Endodermal cell (in vitro differentiated cells): ENCODE measurements around the gene LAMB1. TPM values are rescaled to one million over a fixed set of nuclear protein-coding genes. Genes with fewer than 3 reads are reported as not detected.

Experiments
- DNase-seq: peaks from one replicate; pipeline ENCODE4 v3.0.0-alpha.2; 2017
- H3K27ac ChIP-seq: 2 replicates; pipeline ENCODE4 v1.5.1; 2013; ENCODE audit warnings: mild to moderate bottlenecking, low read depth, low read length, moderate library complexity
- H3K27me3 ChIP-seq: 2 replicates; pipeline ENCODE4 v1.6.1; 2013; ENCODE audit warnings: mild to moderate bottlenecking, low read length, moderate library complexity; ENCODE audit not compliant: insufficient read depth, control insufficient read depth, poor library complexity, severe bottlenecking
- H3K36me3 ChIP-seq: 2 replicates; pipeline ENCODE4 v1.7.0; 2013; ENCODE audit warnings: mild to moderate bottlenecking, low read length, moderate library complexity; ENCODE audit not compliant: control insufficient read depth, insufficient read depth
- H3K4me1 ChIP-seq: one replicate; pipeline ENCODE4 v1.7.0; 2013; ENCODE audit warnings: low read length; ENCODE audit not compliant: control insufficient read depth, insufficient read depth
- H3K4me3 ChIP-seq: 2 replicates; pipeline ENCODE4 v1.5.1; 2013; ENCODE audit warnings: mild to moderate bottlenecking, low read length, moderate library complexity
- H3K9ac ChIP-seq: 2 replicates; pipeline ENCODE4 v1.6.1; 2013; ENCODE audit warnings: mild to moderate bottlenecking, low read length, moderate library complexity; ENCODE audit not compliant: poor library complexity, severe bottlenecking; ENCODE audit errors: extremely low read depth
- H3K9me3 ChIP-seq: 2 replicates; pipeline ENCODE4 v1.6.1; 2013; ENCODE audit warnings: mild to moderate bottlenecking, low read length, moderate library complexity; ENCODE audit not compliant: control insufficient read depth
- H3K27ac Mint-ChIP-seq: 2 replicates; pipeline ENCODE4 v1.8.0; 2020; ENCODE audit warnings: mixed read lengths
- H3K27me3 Mint-ChIP-seq: 2 replicates; pipeline ENCODE4 v1.8.0; 2021; ENCODE audit warnings: mild to moderate bottlenecking, mixed read lengths; ENCODE audit not compliant: insufficient read depth
- H3K36me3 Mint-ChIP-seq: 2 replicates; pipeline ENCODE4 v1.8.0; 2020; ENCODE audit warnings: low read depth, mixed read lengths
- H3K4me1 Mint-ChIP-seq: 2 replicates; pipeline ENCODE4 v1.8.0; 2020; ENCODE audit warnings: mixed read lengths
- H3K4me3 Mint-ChIP-seq: 2 replicates; pipeline ENCODE4 v1.8.0; 2020; ENCODE audit warnings: mild to moderate bottlenecking, moderate library complexity, mixed read lengths
- H3K9me3 Mint-ChIP-seq: 2 replicates; pipeline ENCODE4 v1.8.0; 2020; ENCODE audit warnings: mild to moderate bottlenecking, mixed read lengths
- WGBS, 2 experiments: methylation state at CpG; one replicate each; pipeline versions ENCODE4 v1.1.5 to v1.1.7; 2013; ENCODE audit warnings: missing lambda C conversion rate in 2 of 2, mixed read lengths in 1 of 2; ENCODE audit not compliant: insufficient coverage in 1 of 2, insufficient read length in 1 of 2; 5-methylcytosine and 5-hydroxymethylcytosine counted together
- total RNA-seq, 2 donors: library from RNA; stranded (reverse); fragmentation: NEBNext Ultra II Directional in 1 of 2; extraction: Animal tissue kit (Norgen Biotek cat#: 25700) in 1 of 2; gene quantifications; 2 replicates in 1 of 2; 3 replicates in 1 of 2; pipeline ENCODE4 v1.2.1, GENCODE V29; 2021
- TF ChIP-seq, protein P1 (sequence below): fragments of 200-600 bp; sonication (generic); conservative IDR thresholded peaks from 2 replicates; pipeline ENCODE4 v1.5.0; 2021; ENCODE audit warnings: antibody characterized with exemption, mild to moderate bottlenecking

LAMB1 gene
- total RNA-seq, 2 donors from 2014 or later = 192 to 209 TPM

DNA sequence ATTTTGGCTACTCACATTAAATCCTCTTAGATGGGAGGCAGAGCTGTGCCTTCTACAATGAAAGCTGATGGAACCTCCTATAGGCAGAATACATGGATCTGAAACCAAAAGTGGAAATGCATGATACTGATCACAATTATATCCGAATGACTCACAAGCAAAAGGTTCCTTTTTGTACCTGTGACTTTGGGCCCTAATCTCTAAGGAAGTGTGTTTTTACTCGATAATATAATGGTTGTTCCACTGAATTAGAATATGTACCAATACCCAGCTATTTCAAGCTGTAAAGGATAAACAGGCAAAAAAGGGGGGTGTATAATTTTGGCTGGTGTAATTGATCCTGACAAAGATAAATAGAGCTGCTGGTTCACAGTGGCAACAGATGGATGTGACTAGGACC lies 17.6 kb upstream of the LAMB1 start:
- Histone ChIP-seq H3K4me3 (no peak overlapping the region), H3K36me3 (no peaks in the 10 kb centered on the region), H3K27me3 (no peaks in the 10 kb centered on the region), H3K9ac (no peak overlapping the region), H3K9me3 (no peaks in the 10 kb centered on the region), H3K4me1 (no peaks in the 10 kb centered on the region), H3K27ac (no peak overlapping the region)
- TF ChIP-seq, protein P1, sequence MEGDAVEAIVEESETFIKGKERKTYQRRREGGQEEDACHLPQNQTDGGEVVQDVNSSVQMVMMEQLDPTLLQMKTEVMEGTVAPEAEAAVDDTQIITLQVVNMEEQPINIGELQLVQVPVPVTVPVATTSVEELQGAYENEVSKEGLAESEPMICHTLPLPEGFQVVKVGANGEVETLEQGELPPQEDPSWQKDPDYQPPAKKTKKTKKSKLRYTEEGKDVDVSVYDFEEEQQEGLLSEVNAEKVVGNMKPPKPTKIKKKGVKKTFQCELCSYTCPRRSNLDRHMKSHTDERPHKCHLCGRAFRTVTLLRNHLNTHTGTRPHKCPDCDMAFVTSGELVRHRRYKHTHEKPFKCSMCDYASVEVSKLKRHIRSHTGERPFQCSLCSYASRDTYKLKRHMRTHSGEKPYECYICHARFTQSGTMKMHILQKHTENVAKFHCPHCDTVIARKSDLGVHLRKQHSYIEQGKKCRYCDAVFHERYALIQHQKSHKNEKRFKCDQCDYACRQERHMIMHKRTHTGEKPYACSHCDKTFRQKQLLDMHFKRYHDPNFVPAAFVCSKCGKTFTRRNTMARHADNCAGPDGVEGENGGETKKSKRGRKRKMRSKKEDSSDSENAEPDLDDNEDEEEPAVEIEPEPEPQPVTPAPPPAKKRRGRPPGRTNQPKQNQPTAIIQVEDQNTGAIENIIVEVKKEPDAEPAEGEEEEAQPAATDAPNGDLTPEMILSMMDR = no peak
- H3K36me3 Mint-ChIP-seq = no peaks in the 10 kb centered on the region
- H3K4me1 Mint-ChIP-seq = peaks cover 11% of the 10 kb centered on the region
- peaks cover 1% of the 10 kb centered on the region for H3K27me3 Mint-ChIP-seq
- H3K4me3 Mint-ChIP-seq = no peak overlapping the region
- 96 to 100% methylated on average over 1 of the region's 2 CpGs for WGBS, 2 experiments
- no peaks in the 10 kb centered on the region for H3K9me3 Mint-ChIP-seq
- H3K27ac Mint-ChIP-seq = no peak overlapping the region
- DNase-seq = no peak

DNA sequence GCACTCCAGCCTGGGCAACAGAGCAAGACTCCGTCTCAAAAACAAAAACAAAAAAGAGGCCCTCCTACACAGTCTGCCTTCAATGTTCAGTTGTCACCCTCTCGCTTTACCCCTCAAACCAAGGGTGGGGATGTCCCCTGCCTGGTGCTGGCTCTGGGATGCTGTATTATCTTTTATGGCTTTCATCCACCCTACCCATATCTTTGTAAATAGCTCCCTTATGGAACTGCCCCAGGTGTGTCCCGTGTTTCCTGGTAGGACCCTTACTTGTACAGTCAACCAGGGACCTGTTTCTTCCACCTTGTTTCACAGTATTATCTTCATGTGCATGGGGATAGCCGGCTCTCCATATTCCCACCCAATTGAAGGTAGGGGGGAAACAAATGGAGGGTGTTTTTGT lies 15.7 kb upstream of the LAMB1 start:
- no peaks in the 10 kb centered on the region for H3K36me3 Mint-ChIP-seq
- H3K4me3 ChIP-seq = no peak overlapping the region
- TF ChIP-seq, protein P1 = no peak
- H3K9me3 ChIP-seq = no peaks in the 10 kb centered on the region
- no peaks in the 10 kb centered on the region for H3K4me1 ChIP-seq
- no peak overlapping the region for H3K27ac Mint-ChIP-seq
- H3K27me3 Mint-ChIP-seq = peaks cover 1% of the 10 kb centered on the region
- no peaks in the 10 kb centered on the region for H3K36me3 ChIP-seq
- WGBS, 2 experiments = 89 to 100% methylated on average over 3 of the region's 4 CpGs
- no peak overlapping the region for H3K27ac ChIP-seq
- no peak for DNase-seq
- no peaks in the 10 kb centered on the region for H3K9me3 Mint-ChIP-seq
- H3K9ac ChIP-seq = no peak overlapping the region
- peaks cover 24% of the 10 kb centered on the region for H3K4me1 Mint-ChIP-seq
- H3K27me3 ChIP-seq = no peaks in the 10 kb centered on the region
- H3K4me3 Mint-ChIP-seq = no peak overlapping the region

DNA sequence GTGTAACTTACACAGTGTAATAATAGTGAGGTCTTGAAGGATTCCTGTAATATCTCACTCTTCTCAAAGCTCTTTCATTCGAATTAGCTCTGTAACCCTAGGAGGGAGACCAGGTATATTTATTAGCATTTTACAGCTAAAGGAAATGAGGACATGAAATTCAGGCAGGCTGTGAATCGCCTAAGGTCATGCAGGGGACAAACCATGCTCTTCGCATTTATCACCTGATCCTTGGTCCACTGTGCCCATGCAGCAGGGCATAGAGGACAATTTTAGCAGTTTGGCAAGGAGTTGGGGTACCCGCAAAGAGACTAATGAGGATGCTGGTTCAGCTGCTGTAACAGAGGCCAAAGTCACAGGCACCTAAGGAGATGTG lies 14.8 kb upstream of the LAMB1 start:
- no peak for DNase-seq
- Mint-ChIP-seq H3K27me3 (peaks cover 1% of the 10 kb centered on the region), H3K4me1 (peaks cover 32% of the 10 kb centered on the region), H3K4me3 (no peak overlapping the region), H3K27ac (no peak overlapping the region), H3K9me3 (no peaks in the 10 kb centered on the region), H3K36me3 (no peaks in the 10 kb centered on the region)
- WGBS, 2 experiments = 84 to 94% methylated on average over 3 to 4 of the region's 4 CpGs
- H3K27me3 ChIP-seq = no peaks in the 10 kb centered on the region
- peaks cover 5% of the 10 kb centered on the region for H3K4me1 ChIP-seq
- no peaks in the 10 kb centered on the region for H3K9me3 ChIP-seq
- TF ChIP-seq, protein P1 = no peak
- H3K9ac ChIP-seq = no peak overlapping the region
- no peak overlapping the region for H3K4me3 ChIP-seq
- H3K27ac ChIP-seq = no peak overlapping the region
- no peaks in the 10 kb centered on the region for H3K36me3 ChIP-seq
